NCI-H345 treated with DMSO at 0.1 percent for 48 hours (cell line): ENCODE results near the gene FPR1.

ENCODE experiments used
- DNase-seq: peaks from one replicate; lab custom pipeline; 2025; ENCODE audit not compliant: unreplicated experiment; lab: John Stamatoyannopoulos, UW

The FPR1 gene

GRCh38 chr19:51737924-51738323, 13.8 kb downstream of the FPR1 start:
- DNase-seq, result no peak

- DNase-seq, result no peak
These were observed 14.3 kb downstream of the FPR1 start for GRCh38 chr19:51737389-51737788.

DNA sequence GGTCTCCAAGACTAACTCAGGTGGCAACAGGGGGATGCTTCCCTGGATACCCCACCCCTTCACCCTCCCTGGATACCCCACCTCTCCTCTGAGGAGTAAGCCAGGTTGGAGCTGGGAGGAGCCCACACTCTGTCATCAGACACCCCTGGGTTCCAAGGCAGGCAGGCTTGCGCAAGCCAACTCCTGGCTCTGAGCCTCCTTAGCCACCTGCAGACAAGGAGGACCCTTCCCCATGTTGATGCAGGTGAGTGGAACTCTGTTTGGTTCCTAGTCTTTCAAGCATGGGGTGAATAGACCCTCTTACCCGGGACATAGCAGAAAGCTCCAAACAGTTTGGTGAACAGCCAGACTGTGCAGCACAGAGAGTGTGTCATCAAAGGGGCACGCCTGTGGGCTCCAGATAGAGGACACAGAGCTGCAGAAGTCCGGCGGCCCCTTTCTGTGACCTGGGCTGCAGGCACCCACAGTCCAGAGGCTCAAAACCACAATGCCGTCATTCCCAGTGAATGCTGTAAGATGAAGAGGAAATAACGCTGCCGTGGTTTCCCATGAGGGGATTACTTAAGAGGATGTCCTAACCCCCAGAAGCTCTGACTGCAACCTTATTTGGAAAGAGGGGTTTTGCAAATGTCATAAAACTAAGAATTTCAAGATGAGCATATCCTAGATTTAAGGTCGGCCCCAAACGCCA, 15.8 kb downstream of the FPR1 start:
- no peak for DNase-seq

DNA sequence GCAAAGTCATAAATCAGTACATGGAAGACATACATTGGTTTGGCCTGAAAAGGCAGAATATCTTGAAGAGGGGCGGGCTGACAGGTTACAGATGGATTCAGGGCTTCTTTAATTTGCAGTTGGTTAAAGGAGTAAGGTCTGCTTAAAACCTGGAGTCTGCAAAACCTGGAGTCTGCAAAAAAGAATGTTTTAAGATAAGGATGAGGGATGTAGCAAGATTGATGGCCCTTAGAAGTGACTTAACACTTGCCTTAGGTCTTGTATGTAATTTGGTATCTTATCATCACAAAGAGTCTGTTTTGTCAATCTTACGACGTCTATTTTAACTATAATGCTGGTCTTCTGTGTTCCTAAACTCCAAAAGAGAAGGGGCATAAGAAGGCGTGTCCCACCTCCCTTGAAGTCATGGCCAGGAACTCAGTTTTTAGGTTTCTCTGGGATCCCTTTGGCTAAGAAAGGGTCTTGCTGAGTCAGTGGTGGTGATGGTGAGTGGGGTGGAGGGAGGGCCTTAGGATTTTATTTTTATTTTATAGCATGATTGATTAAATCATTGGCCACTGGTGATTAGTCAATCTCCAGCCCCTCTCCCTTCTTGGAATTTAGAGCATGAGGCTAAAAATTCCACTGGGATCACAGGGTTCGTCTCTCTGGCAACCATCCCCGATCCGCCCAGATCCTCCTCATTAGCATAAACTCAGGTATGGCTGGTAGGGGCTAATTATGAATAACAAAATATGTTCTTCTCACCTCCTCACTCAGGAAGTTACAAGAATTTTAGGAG, 17.7 kb downstream of the FPR1 start:
- no peak for DNase-seq

DNA sequence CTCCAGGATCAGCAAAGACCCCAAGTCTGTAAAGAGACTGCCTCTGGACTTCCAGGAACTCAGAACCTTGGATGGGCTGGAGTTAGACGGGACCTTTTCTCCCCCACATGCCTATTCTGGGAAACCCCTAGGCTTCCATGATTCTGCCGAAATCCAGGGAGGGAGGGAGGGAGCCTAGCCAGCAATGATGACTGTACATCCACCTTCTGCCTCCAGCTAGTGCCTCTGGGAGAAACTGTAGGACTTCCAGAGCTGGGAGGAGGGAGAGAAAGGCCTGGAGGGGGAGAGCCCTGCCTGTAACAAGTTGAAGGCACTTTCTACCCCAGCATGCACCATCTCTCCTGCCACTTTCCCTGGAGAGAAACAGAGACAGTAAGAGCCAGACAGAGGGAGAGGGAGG, 21.9 kb downstream of the FPR1 start:
- DNase-seq, result no peak

DNA sequence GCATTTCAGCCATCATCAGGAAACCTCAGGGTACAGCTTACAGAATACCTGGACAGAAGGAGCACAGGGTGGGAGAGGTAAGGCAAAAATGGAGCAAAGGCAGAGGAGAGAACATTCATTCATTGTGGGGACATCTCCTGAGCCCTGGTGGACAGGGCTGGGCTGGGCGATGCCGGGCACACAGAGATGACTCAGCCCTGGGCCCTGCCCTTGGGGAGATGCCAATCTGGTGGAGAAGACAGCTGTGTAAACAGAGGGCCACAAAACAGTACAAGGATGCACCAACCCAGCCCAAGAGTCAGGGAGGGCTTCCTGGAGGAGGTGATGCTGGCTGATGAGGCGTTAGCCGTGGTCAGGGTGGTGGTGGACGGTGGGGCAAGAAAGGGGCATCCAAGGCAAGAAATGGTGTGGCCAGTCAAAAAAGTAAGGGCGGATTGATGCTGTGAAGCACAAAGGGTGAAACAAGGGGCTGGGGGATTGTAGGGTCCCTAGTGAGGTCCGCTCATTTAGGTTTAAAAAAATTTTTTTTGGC, 24.3 kb downstream of the FPR1 start:
- no peak for DNase-seq

DNA sequence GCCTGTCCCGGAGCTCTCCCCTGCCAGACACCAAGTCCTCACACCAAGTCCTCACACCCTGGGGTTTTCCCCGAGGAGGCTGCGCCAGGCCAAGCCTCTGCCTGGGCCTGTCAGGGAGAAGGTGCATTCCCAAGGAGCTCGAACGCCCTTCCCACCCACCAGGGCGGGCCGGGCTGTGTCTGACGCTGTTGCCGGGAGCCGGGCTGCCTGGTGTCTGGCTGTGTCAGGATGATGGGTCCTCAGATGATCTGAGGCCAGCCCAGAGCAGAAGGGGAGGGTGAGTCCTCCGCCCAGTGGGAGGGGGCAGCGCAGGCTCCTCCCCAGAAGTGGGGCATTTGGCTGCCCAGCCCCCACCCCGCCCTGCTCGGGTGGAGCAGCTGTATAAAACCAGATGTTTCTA, 25.6 kb downstream of the FPR1 start:
- no peak for DNase-seq

DNA sequence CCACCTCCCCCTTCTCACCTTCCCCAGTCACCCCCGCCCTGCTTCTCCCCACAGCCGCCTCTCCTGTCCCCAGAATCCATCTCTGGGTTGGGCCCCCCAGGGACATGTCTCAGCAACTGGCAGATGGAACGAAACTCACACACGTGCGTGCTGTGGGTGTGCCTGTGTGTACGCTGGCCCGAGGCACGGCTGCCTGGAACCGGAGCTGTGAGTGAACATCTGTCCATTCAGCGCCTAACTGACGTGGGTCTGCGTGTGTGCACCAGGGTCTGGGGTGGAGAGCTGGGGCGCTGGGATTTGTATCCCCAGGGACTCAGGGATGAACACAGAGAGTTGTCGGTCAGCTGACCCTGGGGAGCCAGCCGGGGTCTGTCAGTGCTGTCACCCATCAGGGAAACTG, 27.1 kb downstream of the FPR1 start:
- DNase-seq, result no peak

DNA sequence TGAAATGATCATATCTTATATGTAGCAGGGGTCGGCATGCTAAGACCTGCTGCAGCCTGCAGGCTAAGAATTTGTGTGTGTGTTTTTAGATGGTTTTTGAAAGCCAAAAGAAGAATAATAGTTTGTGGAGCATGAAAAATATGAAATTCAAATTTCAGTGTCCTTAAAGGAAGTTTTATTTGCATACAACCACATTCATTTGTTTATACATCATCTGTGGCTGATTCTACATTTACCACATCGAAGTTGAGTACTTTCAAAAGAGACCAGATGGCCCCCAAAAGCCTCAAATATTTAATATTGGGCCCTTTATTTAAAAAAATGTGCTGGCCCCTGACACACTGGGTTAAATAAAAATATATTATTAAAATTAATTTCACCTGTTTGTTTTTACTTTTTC, 29.2 kb downstream of the FPR1 start:
- DNase-seq, result no peak

- DNase-seq, result no peak
These were observed 29.8 kb downstream of the FPR1 start for GRCh38 chr19:51721905-51722304.

DNA sequence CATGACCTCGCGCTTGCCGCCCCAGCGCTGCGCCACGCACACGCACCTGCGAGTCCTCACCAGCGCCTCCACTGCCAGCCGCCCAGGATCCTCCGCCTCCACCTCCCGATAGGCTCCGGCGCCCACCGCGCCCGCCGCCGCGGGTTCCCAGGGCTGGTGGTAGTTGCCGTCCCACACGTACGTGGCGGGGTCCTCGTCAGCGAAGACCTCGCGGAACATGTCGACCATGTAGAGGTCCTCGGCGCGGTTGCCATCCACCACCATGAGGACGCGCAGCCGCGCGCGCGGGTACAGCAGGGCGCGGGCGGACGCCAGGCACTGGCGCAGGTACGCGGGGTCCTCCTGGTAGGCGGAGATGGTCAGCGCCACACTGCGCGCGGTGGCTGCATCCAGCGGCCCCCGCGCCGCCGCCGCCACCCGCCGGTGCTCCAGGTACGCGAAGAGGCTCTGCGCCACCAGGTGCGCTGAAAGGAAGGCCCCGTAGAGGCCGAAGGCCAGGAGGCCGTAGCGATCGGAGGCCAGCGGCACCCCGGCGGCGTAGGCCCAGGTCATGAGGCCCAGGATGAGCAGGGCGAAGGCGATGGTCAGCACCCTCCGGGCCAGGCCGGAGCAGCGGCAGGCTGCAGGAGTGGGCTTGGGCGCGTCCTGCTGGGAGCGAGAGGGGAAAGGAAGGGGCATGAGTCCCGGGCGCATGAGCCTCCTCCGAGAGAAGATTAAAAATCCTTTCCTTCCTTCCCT, 32.3 kb downstream of the FPR1 start:
- DNase-seq, result no peak

DNA sequence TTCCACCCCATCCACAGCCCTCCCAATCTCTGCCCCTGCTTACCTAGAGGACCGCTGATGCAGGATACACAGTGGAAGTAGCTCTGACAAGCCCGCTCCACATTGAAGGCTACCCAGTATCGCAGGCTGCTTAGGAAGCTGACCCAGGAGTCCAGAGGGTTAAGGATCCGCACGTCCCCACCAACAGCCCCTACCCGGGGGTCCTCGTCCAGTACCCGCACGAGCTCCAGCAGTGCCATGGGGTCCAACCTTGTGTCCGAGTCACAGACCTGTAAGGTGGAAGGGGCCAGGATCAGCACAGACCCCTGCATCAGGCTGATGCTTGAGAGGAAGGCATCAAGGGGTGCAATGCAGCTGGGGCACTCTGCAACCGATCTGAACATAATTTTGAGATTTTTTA, 34.8 kb downstream of the FPR1 start:
- DNase-seq, result no peak

DNA sequence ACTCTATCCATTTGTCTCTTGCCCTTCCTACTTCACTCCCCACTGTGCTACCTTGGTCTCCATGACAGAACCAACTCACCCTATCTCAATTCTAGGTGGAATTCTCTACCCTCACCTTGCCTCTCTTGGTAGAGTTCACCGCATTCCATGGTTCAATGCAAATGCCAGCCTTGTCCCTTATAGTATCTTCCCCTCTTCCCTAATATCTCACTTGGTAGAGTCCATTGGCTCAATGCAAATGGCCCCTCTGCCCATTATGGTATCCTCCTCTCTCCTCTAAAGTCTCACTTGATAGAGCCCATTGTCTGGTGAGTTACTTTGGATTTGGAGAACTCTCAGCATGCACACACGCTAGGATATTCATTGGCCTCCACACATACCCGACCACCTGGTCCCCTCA, 35.8 kb downstream of the FPR1 start:
- no peak for DNase-seq

DNA sequence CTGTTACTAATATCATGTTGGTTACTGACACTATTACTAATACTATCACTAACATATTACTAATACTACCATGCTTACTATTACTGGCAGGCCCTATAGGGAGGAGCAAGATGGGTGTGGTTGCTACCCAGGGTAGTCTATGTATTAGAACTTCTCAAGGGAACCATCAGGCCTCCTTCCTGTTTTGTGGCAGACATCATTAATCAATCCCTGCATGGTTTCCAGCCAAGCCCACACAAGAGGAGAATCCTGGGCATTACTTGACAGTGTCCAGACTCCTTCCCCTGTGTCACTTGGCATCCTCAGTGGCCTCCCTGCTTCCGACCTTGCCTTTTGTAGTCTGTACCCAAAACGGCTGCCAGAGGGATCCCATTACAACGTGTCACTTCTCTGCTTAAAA, 36.8 kb downstream of the FPR1 start:
- no peak for DNase-seq

DNA sequence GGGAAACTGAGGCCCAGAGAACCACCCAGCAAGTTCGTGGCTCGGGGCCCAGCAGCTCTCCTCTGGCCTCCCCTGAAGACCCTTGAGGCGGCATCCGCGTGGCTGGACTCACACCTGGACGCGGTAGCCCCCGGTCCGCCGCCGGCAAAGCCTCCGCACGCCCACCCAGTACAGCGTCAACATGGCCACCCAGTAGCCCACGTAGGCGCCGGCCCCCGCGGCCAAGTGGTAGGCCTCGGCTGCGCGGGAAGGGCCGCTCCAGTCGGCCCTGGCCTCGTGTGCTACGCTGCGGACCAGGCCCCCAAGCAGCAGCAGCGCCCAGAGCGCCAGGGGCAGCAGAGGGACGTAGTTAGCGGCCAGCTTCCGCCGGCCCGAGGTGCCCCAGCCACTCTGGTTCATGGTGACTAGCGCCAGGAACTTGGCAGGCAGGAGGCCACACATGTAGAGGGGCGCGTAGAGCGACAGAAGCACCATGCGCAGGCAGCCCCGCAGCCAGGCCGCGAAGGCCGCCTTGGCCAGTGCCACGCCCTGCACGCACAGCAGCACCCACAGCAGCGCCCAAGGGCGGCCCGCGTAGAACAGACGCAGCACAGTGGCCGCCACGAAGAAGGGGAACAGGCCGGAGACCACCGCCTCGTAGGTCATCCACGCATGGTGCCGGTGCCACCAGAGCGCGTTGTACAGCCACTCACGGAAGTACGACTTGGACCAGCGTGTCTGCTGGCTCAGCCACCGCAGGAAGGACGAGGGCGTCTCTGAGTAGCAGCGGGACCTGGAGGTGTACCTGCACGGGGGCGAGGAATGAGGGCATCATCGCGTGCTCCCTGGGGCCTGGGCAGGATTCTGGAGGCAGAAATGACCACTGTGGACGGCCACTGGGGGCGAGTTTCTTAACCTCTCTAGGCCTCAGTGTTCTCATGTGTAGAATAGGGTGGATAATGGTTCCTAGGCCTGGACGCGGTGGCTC, 38.1 kb downstream of the FPR1 start:
- no peak for DNase-seq

DNA sequence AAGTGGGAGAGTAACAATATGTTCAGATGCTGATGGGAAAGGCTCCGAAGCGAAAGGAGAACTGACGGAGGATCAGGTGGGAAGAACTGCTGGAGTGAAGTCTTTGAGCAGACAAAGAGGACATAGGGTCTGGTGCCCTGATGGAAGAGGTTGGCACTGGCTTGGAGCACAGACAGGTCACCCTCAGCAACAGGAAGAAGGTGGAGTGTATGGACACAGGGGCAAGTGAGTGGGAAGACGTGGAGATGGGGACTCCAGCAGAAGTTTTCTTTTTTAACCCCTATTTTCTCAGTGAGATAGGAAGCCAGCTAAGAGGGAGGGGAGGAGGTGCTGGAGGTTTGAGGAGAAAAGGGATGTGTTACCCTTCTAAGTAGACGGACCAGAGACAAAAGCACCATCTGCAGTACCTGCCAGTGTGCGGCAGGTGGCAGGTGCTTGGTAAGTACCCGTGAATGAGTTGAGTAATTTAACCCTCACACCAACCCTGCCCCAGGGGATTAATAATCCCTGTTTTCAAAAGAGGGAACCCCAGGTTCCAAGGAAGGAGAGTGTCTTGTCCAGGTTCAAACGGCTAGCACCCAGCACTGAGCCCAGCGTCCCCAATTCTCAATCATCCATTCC, 39.1 kb downstream of the FPR1 start:
- DNase-seq, result no peak

GRCh38 chr19:51711702-51712101, 40.0 kb downstream of the FPR1 start:
- no peak for DNase-seq

DNA sequence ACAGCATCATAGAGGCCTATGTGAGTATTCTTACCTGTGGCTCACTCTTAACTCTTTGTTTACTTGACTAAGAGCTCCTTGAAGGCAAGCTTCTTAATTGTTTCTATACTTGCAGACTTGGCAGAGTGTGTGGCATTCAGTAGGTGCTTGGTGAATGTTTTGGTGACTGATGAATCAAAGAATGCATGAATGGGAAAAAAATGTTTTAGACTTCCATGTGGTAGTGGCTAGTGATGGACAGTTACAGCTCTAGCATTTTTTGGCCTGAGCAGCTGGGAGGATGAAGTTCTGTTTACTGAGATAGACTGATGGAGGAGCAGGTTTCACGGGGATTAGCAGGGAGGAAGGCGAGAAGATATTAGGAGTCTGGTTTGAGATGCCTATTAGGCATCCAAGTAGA, 41.5 kb downstream of the FPR1 start:
- DNase-seq, result no peak

- DNase-seq, result no peak
These were observed 42.1 kb downstream of the FPR1 start for GRCh38 chr19:51709575-51709974.

DNA sequence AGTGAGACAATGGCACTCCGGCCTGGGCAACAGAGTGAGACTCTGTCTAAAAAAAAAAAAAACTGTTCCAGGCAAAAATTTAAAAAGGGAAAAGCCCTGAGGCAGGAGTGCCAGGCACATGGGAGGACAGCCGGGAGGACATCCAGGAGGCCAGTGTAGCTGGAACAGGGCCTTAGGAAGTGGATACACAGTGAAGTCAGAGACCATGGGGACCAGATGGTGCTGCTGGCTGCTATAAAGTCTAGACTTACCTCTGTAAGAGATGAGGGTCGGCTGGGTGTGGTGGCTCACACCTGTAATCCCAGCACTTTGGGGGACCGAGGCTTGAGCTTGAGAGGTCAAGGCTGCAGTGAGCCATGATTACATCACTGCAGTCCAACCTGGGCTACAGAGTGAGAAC, 42.9 kb downstream of the FPR1 start:
- no peak for DNase-seq
